GM19455 (cell line): ENCODE results near the gene XPO4.
"Not testable (repeated sequence)": the region's sequence is repeated elsewhere in the genome, so short reads cannot be mapped to it uniquely, and the experiment has no call there.

Experiments used
- ATAC-seq: cut with Tn5 transposase; IDR thresholded peaks from one replicate; pipeline ENCODE4 v1.9.1; 2021; ENCODE audit not compliant: unreplicated experiment

XPO4 gene

GRCh38 chr13:20891768-20892167 lies 10.8 kb downstream of the XPO4 start:
- ATAC-seq = no peak

GRCh38 chr13:20891034-20891433 lies 11.5 kb downstream of the XPO4 start:
- no peak for ATAC-seq

DNA sequence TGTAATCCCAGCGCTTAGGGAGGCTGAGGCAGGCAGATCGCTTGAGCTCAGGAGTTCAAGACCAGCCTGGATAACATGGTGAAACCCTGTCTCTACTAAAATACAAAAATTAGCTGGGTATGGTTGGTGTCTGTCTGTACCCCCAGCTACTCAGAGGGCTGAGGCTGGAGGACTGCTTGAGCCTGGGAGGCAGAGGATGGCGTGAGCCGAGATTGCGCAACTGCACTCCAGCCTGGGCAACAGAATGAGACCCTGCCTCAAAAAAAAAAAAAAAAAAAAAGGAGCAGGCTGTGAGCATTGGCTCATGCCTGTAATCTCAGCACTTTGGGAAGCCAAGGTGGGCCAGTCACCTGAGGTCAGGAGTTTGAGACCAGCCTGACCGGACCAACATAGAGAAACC lies 12.0 kb downstream of the XPO4 start:
- not testable (repeated sequence) for ATAC-seq

- no peak for ATAC-seq
Observed at GRCh38 chr13:20882206-20882605, 20.3 kb downstream of the XPO4 start.

DNA sequence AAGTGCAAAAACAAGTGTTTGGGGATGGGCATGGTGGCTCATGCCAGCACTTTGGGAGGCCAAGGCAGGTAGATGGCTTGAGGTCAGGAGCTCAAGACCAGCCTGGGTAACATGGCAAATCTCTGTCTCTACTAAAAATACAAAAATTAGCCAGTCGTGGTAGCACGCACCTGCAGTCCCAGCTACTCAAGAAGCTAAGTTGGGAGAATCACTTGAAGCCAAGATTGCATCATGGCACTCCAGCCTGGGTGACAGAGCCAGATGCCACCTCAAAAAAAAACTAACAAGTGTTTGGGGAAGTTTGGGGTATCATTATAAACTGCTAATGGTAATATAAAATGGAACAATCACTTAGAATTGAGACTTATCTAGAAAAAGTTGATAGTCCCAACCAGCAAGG lies 24.6 kb downstream of the XPO4 start:
- ATAC-seq = no peak

- not testable (repeated sequence) for ATAC-seq
Observed at GRCh38 chr13:20876802-20877201, 25.7 kb downstream of the XPO4 start.

- not testable (repeated sequence) for ATAC-seq
Observed at GRCh38 chr13:20874439-20874838, 28.1 kb downstream of the XPO4 start.

DNA sequence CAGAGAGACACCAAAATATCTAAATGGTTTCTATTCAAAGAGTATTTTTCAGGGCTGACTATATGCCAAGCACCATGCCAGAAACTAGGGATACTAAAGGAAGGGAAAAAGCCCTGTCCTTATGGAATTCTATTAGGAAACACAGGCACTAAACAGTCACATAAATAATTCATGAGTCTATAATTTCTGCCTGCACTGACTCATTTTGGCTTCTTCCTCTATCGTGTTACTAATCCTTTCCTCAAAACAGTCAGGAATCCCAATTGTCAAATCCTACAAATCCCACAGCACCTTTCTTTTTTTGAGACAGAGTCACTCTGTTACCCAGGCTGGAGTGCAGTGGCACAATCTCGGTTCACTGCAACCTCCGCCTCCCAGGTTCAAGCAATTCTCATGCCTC lies 29.2 kb downstream of the XPO4 start:
- no peak for ATAC-seq

- ATAC-seq = no peak
Observed at GRCh38 chr13:20870829-20871228, 31.7 kb downstream of the XPO4 start.

GRCh38 chr13:20869540-20869939 lies 33.0 kb downstream of the XPO4 start:
- no peak for ATAC-seq

DNA sequence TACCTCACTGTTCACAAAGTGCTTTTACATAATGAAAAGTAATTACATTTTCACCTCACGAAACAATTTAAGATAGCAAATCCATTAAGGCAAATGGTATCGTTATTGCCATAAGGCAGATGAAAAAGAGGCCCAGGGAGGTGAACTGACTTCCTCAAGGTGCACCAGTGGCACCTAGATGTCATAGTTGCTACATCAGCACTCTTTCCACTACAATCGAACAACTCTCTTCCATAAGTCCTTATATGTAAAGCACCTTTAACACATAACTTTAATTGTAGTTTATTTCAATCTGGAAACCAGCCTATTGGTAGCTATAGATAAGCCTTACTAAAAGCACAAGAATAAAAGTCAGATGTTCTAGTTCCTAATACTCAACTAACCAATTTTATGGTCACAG lies 35.1 kb downstream of the XPO4 start:
- no peak for ATAC-seq

GRCh38 chr13:20861666-20862065 lies 40.9 kb downstream of the XPO4 start:
- ATAC-seq = not testable (repeated sequence)

DNA sequence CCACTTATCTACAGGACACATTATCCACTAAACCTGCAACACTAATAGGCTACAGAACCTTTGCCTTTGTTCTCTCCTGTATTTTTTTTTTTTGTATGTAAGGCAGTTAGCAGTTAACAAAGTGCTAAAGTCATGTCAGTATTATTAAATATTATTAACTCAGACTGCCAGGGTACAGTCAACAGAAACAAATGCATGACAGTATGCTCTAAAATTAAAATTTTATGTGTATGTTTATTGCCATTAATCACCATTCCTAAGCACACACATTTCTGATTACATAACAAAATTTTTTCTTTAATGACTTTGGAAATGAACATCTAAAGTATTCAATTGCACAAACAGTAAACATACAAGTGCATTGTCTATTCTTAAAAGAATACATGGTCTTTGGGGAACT lies 41.7 kb downstream of the XPO4 start:
- ATAC-seq = no peak

DNA sequence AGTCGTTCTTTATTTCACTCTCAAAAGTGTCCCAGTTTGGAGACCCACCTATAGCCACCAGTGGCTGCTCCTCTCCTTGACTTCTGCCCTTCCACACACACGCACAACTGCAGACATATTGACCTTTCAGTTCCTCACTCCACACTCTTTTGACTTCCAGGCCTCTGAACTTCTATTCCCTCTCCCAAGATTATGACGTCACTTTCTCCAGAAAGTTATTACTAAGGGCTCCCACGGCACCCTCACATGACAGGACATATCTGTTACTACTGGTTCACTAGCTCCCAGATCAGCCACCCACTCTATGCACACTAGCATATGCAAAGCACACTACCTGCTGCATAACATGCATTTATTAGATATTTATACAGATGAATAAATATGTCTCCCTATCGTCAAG lies 45.9 kb downstream of the XPO4 start:
- ATAC-seq = no peak

GRCh38 chr13:20851844-20852402 lies 50.6 kb downstream of the XPO4 start:
- ATAC-seq = no peak

GRCh38 chr13:20848944-20849343 lies 53.6 kb downstream of the XPO4 start:
- ATAC-seq = no peak

DNA sequence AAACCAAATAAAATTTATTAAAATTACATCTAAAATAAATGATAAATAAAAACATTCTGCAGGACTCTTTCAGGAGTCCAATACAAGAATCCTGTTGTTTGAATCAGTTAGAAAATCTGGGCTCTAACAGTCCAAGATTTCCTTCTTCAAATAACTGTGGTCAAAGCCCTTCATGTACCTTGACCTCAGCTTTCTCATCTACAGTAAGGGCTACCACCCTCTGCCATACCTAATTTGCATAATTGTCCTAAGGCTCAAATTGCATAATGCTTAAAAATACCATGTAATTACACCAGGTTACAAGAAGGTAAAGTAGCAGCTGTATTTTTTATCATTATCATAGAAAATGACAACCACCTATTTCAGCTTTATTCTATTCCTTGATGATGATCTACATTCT lies 54.3 kb downstream of the XPO4 start:
- no peak for ATAC-seq

- ATAC-seq = no peak
Observed at GRCh38 chr13:20847296-20847695, 55.2 kb downstream of the XPO4 start.

DNA sequence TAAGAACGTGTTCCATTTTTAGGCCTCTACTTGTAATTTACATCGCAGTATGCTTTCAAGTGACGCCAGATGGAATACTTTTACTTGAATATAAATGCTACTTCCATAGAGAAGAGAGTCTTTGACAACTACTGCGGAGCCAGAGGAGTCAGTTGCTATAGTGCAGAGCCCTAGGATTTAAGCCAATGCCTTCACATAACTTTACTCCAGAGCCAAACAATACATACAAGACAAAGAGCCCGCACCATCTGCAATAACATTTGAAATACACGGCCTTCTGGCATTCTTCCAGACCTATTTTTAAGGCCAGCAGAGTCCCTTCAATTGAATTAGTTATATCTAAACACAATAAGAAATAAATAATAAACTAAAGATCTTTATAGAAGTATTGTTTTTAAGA lies 59.4 kb downstream of the XPO4 start:
- ATAC-seq = no peak

GRCh38 chr13:20840568-20840967 lies 62.0 kb downstream of the XPO4 start:
- no peak for ATAC-seq

DNA sequence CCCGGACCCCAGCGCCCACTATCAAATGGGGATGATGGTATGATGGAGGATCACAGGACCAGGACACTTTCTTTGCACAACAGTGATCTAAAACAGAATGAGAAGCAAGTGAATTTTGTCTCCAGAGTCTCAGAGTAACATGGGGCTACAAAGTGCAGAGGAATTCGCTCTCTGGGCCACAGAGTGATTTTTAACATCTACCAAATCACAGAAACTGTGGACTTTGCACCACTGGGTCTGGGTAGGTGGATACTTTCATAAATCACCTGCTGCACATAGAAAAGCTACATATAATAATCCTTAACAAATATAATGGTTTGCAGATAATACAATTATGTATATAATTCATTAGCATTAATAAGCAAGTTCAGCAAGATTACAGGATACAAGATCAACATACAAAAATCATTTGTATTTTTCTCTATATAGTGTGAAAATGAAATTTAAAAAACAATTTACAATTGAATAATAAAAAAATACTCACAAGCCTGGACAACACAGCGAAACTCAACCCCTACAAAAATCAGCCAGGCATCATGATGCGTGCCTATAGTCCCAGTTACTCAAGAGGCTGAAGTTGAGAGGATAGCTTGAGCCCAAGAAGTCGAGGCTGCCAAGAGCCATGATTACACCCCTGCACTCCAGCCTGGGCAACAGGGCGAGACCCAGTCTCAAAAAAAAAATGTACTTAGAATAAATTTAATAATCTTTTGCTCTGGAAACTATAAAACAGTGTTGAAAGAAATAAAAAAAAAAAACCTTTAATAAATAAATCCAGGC lies 68.5 kb downstream of the XPO4 start:
- ATAC-seq = no peak

GRCh38 chr13:20832861-20833260 lies 69.7 kb downstream of the XPO4 start:
- no peak for ATAC-seq

- no peak for ATAC-seq
Observed at GRCh38 chr13:20831933-20832332, 70.6 kb downstream of the XPO4 start.
